PC-3 (cell line): ENCODE results near the gene SACS. TPM values are rescaled to one million over a fixed set of nuclear protein-coding genes. Genes with fewer than 3 reads are reported as not detected.
"Not testable (repeated sequence)": the region's sequence is repeated elsewhere in the genome, so short reads cannot be mapped to it uniquely, and the experiment has no call there.

ENCODE experiments used
- ATAC-seq: fragments of 200-7000 bp; cut with Tn5 transposase; 2 replicates; pipeline ENCODE4 v1.9.1; 2020; ENCODE audit warnings: mild to moderate bottlenecking, moderate library complexity
- BruUV-seq: library from RNA; stranded (reverse); fragments of 400-500 nt; replicated peaks from 2 replicates; lab custom pipeline; 2021; lab: Mats Ljungman, UMichigan
- CTCF ChIA-PET: fragments of 300-600 bp; sonication (Branson Sonifier 250); formaldehyde crosslinking; loops from one replicate; lab custom pipeline; 2022; ENCODE audit warnings: antibody characterized with exemption; lab: Charles Lee
- POLR2A ChIA-PET: fragments of 300-600 bp; sonication (Branson Sonifier 250); formaldehyde crosslinking; loops from one replicate; lab custom pipeline; 2022; ENCODE audit warnings: antibody characterized with exemption; ENCODE audit not compliant: unreplicated experiment; lab: Charles Lee
- DNase-seq: peaks from one replicate; pipeline ENCODE4 v3.0.0-alpha.2; 2015
- H2AFZ ChIP-seq: fragments of 300-600 bp; sonication (generic); 2 replicates; pipeline ENCODE4 v1.6.0; 2016; ENCODE audit warnings: antibody characterized with exemption, low read length
- H3F3A ChIP-seq: fragments of 300-600 bp; sonication (generic); one replicate; pipeline ENCODE4 v1.6.0; 2017; ENCODE audit warnings: antibody characterized with exemption, low read length, control low read depth, mild to moderate bottlenecking; ENCODE audit not compliant: unreplicated experiment
- H3K27ac ChIP-seq: fragments of 300-600 bp; sonication (generic); 2 replicates; pipeline ENCODE4 v1.5.1; 2016; ENCODE audit warnings: mild to moderate bottlenecking, low read length
- H3K27me3 ChIP-seq: fragments of 300-600 bp; sonication (generic); 2 replicates; pipeline ENCODE4 v1.6.1; 2016; ENCODE audit warnings: low read length, mixed read lengths
- H3K36me3 ChIP-seq: fragments of 300-600 bp; sonication (generic); 2 replicates; pipeline ENCODE4 v1.6.1; 2016; ENCODE audit warnings: low read depth, mixed run types, low read length, mixed read lengths
- H3K4me1 ChIP-seq: fragments of 300-600 bp; sonication (generic); 2 replicates; pipeline ENCODE4 v1.5.1; 2016; ENCODE audit warnings: low read length; ENCODE audit not compliant: insufficient read depth
- H3K4me2 ChIP-seq: fragments of 300-600 bp; sonication (generic); 2 replicates; pipeline ENCODE4 v1.6.0; 2016; ENCODE audit warnings: low read length
- H3K4me3 ChIP-seq: fragments of 300-600 bp; sonication (generic); 2 replicates; pipeline ENCODE4 v1.5.1; 2016; ENCODE audit warnings: mild to moderate bottlenecking, low read length, mixed read lengths
- H3K79me2 ChIP-seq: fragments of 300-600 bp; sonication (generic); 2 replicates; pipeline ENCODE4 v1.6.1; 2017; ENCODE audit warnings: low read length, mixed read lengths
- H3K9ac ChIP-seq: fragments of 300-600 bp; sonication (generic); 2 replicates; pipeline ENCODE4 v1.6.0; 2016; ENCODE audit warnings: mild to moderate bottlenecking, low read length
- H3K9me2 ChIP-seq: fragments of 300-600 bp; sonication (generic); replicated peaks from 2 replicates; pipeline ENCODE4 v1.6.1; 2016; ENCODE audit warnings: mixed run types, low read length, mixed read lengths
- H3K9me3 ChIP-seq: fragments of 300-600 bp; sonication (generic); 2 replicates; pipeline ENCODE4 v1.6.1; 2016; ENCODE audit warnings: low read length, mixed read lengths
- H4K20me1 ChIP-seq: fragments of 300-600 bp; sonication (generic); 2 replicates; pipeline ENCODE4 v1.6.1; 2016; ENCODE audit warnings: low read length, mixed read lengths
- CTCF ChIP-seq: fragments of 300-600 bp; sonication (generic); conservative IDR thresholded peaks from 2 replicates; pipeline ENCODE4 v1.5.1; 2017; ENCODE audit warnings: antibody characterized with exemption, low read depth, mild to moderate bottlenecking, low read length
- EZH2 ChIP-seq: fragments of 300-600 bp; sonication (generic); IDR thresholded peaks from one replicate; pipeline ENCODE4 v1.6.1; 2017; ENCODE audit warnings: antibody characterized with exemption, mild to moderate bottlenecking, low read length; ENCODE audit not compliant: unreplicated experiment
- EZH2phosphoT487 ChIP-seq: fragments of 300-600 bp; sonication (generic); IDR thresholded peaks from 2 replicates; pipeline ENCODE4 v1.6.1; 2018; ENCODE audit warnings: mild to moderate bottlenecking, antibody characterized with exemption, low read length, borderline replicate concordance
- intact Hi-C: fragments of 100-400 bp; cut with micrococcal nuclease; formaldehyde crosslinking; loops from 2 replicates; pipeline ENCODE4 v1.9.0; 2023
- total RNA-seq: library from RNA; depleted of rRNA; stranded (reverse); fragments of >200 nt; gene quantifications from 2 replicates; pipeline ENCODE4 v1.2.3, GENCODE V29; 2014

The SACS gene
- total RNA-seq, 1 experiment from 2014 or later: 31.6 TPM

GRCh38 chr13:23411706-23412105, 21.8 kb downstream of the SACS start:
- Histone ChIP-seq H3K27me3 (no peaks in the 10 kb centered on the region), H3K79me2 (no peaks in the 10 kb centered on the region), H3K27ac (no peak overlapping the region), H3K36me3 (no peaks in the 10 kb centered on the region), H3K4me3 (no peak overlapping the region), H3K9me3 (no peaks in the 10 kb centered on the region), H3K4me1 (no peaks in the 10 kb centered on the region), H3K9ac (no peak overlapping the region), H3K9me2 (no peaks in the 10 kb centered on the region), H4K20me1 (no peaks in the 10 kb centered on the region), H3F3A (no peaks in the 10 kb centered on the region), H2AFZ (no peak overlapping the region), H3K4me2 (no peak overlapping the region)
- DNase-seq (no peak), ATAC-seq (no peak)
- CTCF ChIA-PET: no interaction called here
- intact Hi-C loops: no loop called here
- no TSS peak for BruUV-seq
- POLR2A ChIA-PET: no interaction called here
- TF ChIP-seq EZH2phosphoT487: no peak
- TF ChIP-seq EZH2: no peak
- no peak for TF ChIP-seq CTCF

DNA sequence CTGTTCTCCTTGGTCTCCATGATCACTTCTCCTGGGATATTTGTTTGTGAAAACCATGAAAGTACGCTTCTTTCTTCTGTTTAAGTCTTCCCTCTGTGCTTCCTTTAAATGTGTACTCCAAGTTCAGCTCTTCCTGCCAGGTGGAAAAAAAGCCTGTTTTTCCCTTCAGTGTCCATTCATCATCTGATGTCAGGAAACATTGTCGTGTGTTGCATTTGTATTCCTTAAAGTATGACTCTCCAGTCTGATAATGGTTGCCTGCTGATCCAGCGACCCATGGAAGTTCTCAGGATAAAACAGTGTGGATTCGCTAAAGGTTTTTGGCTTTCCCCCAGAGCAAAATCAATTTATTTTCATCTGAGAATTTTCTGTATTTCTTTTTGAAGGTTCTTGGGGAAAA, 22.3 kb downstream of the SACS start:
- Histone ChIP-seq H3K4me3 (no peak overlapping the region), H3K27me3 (no peaks in the 10 kb centered on the region), H3K4me1 (no peaks in the 10 kb centered on the region), H3K9me2 (no peaks in the 10 kb centered on the region), H3F3A (no peaks in the 10 kb centered on the region), H3K27ac (no peak overlapping the region), H4K20me1 (no peaks in the 10 kb centered on the region), H3K9ac (no peak overlapping the region), H2AFZ (no peak overlapping the region), H3K9me3 (no peaks in the 10 kb centered on the region), H3K79me2 (no peaks in the 10 kb centered on the region), H3K36me3 (no peaks in the 10 kb centered on the region), H3K4me2 (no peak overlapping the region)
- ATAC-seq (no peak), DNase-seq (no peak)
- intact Hi-C loops: no loop called here
- CTCF ChIA-PET: no interaction called here
- TF ChIP-seq EZH2: no peak
- no peak for TF ChIP-seq EZH2phosphoT487
- TF ChIP-seq CTCF: no peak
- POLR2A ChIA-PET: no interaction called here
- no TSS peak for BruUV-seq

GRCh38 chr13:23408026-23408425, 25.5 kb downstream of the SACS start:
- Histone ChIP-seq H4K20me1 (no peaks in the 10 kb centered on the region), H3K36me3 (no peaks in the 10 kb centered on the region), H3K27ac (no peak overlapping the region), H3K4me2 (no peak overlapping the region), H3K4me3 (no peak overlapping the region), H3K79me2 (no peaks in the 10 kb centered on the region), H3K27me3 (no peaks in the 10 kb centered on the region), H3F3A (no peaks in the 10 kb centered on the region), H3K4me1 (no peaks in the 10 kb centered on the region), H3K9me2 (no peaks in the 10 kb centered on the region), H3K9me3 (no peaks in the 10 kb centered on the region), H2AFZ (no peak overlapping the region), H3K9ac (no peak overlapping the region)
- DNase-seq: no peak
- ATAC-seq: no peak
- no TSS peak for BruUV-seq
- TF ChIP-seq EZH2phosphoT487: no peak
- TF ChIP-seq EZH2: no peak
- TF ChIP-seq CTCF: no peak
- intact Hi-C loops: no loop called here
- ChIA-PET CTCF (no interaction called here), POLR2A (no interaction called here)

GRCh38 chr13:23401156-23401555, 32.3 kb downstream of the SACS start:
- CTCF ChIA-PET, ATAC-seq, H3K4me2 ChIP-seq, H3K4me3 ChIP-seq, POLR2A ChIA-PET, H3K9me3 ChIP-seq, H3K27ac ChIP-seq, H3K9ac ChIP-seq, H3F3A ChIP-seq, DNase-seq, BruUV-seq, H3K36me3 ChIP-seq, H3K27me3 ChIP-seq, intact Hi-C loops, H4K20me1 ChIP-seq, H3K4me1 ChIP-seq, H3K79me2 ChIP-seq, H3K9me2 ChIP-seq, H2AFZ ChIP-seq: not testable (repeated sequence)
